SW 1271 (cell line): ENCODE data around the gene AGAP1.

Source experiments
- DNase-seq, 2 experiments: peaks; one replicate each; lab custom pipeline; 2025; lab: John Stamatoyannopoulos, UW

The AGAP1 gene

DNA sequence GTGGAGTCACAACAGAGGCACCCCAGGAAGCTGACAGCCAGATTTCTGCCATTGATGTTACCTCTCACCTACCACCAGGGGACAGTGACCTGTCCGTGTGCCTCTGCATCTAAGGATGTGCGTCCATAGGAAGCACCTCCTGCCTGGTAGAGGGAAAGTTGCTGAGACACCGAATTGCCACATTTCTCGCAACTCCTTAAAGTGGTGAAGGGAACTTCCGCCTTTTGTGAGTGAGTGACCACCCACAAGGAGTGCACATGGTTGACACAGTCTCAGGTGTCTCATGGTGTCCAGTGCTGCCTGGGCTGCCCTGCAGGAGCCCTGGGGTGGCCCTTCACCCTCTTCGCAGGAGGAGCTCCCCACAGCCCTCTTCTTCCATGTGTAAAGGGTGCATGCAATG, 472.6 kb downstream of the AGAP1 start:
- DNase-seq = no peak

- DNase-seq = no peak
These were observed 473.3 kb downstream of the AGAP1 start for GRCh38 chr2:235966932-235967757.

DNA sequence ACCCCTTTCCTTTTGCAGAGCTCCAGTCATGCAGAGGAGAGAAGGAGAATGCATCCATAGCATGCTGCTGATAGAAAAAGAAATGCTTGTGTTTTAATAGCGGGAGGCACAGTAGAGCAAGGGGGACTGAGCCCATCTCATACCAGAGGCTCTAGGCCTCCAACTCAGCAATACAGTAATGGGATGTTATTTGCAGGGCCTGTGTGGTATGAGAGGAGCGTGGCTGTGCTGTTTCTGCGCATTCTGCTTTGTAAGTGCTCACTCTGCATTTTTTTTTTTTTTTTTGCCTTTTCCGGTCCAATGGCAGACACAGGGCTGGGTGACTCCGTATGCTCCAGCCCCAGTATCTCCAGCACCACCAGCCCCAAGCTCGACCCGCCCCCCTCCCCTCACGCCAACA, 474.3 kb downstream of the AGAP1 start:
- no peak for DNase-seq

GRCh38 chr2:235968616-235969324, 474.9 kb downstream of the AGAP1 start:
- DNase-seq = no peak

GRCh38 chr2:235970204-235971040, 476.6 kb downstream of the AGAP1 start:
- DNase-seq = no peak

- DNase-seq = no peak
These were observed 482.7 kb downstream of the AGAP1 start for GRCh38 chr2:235976516-235976915.

- DNase-seq = no peak
These were observed 483.1 kb downstream of the AGAP1 start for GRCh38 chr2:235976956-235977355.

DNA sequence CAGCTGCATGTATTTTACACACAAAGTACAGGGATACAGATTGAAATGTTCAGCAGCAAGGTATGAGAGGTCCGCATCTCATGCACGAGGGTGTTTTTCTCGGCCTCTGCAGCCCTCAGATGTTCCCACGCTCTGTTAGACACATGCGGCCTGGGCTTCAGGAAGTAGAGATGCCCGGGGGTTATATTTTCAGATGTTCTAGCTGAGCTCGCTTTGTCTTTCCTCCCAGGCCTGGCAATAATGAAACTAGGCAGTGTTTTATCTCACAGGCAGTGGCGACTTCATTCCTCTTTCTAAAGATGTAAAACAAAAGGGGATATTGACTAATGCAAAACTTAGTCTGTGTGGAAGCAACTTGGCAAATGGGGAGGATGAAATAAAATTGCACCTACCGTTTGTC, 483.6 kb downstream of the AGAP1 start:
- no peak for DNase-seq

GRCh38 chr2:235978022-235978421, 484.2 kb downstream of the AGAP1 start:
- DNase-seq = no peak

GRCh38 chr2:235979037-235979436, 485.2 kb downstream of the AGAP1 start:
- DNase-seq = no peak

- DNase-seq = no peak
These were observed 486.1 kb downstream of the AGAP1 start for GRCh38 chr2:235979753-235980435.

DNA sequence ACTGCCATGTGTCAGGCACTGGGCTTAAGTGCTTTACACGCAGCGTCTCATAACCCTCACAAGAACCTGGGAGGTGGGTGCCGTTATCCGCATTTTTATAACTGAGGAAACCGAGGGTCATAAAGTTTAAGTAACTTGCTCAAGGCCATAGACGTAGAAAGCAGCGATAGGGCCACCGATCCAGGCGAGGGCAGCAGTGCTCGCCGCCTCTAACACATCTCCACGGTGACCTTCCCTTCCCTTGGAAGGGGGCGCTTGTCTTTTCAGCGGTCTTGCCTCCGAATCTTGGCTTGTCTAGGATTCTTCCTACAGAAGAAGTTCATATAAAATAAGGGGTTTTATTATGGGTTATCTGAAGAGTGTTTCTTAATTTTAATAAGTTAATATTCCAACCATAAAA, 487.8 kb downstream of the AGAP1 start:
- DNase-seq = no peak

GRCh38 chr2:235983016-235983415, 489.2 kb downstream of the AGAP1 start:
- DNase-seq = no peak

DNA sequence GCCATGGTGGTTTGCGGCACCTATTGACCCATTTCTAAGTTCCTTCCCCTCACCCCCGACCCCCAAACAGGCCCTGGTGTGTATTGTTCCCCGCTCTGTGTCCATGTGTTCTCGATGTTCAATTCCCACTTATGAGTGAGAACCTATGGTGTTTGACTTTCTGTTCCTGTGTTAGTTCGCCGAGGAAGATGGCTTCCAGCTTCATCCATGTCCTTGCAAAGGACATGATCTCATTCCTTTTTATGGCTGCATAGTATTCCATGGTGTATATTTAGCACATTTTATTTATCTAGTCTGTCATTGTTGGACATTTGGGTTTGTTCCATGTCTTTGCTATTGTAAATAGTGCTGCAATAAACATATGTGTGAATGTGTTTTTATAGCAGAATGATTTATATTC, 490.7 kb downstream of the AGAP1 start:
- DNase-seq = no peak

DNA sequence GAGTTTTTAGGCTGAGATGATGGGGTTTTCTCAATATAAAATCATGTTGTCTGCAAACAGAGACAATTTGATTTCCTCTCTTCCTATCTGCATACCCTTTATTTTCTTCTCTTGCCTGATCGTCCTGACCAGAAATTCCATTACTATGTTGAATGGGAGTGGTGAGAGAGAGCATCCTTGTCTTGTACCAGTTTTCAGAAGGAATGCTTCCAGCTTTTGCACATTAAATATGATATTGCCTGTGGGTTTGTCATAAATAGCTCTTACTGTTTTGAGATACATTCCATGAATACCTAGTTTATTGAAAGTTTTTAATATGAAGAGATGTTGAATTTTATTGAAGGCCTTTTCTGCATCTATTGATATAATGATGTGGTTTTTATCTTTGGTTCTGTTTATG, 492.5 kb downstream of the AGAP1 start:
- no peak for DNase-seq

- DNase-seq = no peak
These were observed 494.6 kb downstream of the AGAP1 start for GRCh38 chr2:235988271-235989015.

- DNase-seq = no peak
These were observed 495.7 kb downstream of the AGAP1 start for GRCh38 chr2:235989591-235989990.

DNA sequence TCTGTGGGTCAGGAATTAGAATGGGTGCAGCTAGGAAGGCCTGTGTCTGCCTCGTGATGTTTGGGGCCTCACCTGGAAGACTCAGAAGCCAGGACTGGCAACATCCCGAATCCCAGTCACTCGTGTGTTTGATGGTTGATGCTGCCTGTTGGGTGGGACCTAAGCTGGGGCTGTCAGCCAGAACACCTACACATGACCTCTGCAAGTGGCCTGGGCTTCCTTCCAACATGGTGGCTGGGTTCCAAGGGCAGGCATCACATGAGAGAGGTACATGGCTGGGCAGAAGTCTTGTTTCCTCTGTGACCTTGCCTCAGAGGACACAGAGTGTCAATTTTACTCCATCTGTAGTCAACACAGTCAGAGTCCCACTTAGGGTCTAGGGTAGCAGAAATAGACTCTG, 496.5 kb downstream of the AGAP1 start:
- no peak for DNase-seq

DNA sequence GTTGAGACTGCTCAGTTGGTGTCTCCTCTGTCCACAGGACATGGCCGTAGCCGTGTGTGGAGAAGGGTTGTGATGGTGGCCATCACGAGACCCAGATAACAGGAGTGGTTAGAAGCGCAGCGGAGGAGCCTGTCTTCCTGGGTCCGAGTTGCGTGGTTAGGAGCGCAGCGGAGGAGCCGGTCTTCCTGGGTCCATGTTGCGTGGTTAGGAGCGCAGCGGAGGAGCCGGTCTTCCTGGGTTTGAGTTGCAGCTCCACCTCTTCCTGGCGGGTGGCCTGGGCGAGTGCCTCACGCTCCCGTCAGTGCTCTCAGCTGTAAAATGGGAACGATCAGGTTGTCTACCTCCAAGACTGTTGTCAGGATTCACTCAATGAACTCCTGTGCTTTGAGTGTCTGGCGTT, 498.2 kb downstream of the AGAP1 start:
- DNase-seq = no peak

DNA sequence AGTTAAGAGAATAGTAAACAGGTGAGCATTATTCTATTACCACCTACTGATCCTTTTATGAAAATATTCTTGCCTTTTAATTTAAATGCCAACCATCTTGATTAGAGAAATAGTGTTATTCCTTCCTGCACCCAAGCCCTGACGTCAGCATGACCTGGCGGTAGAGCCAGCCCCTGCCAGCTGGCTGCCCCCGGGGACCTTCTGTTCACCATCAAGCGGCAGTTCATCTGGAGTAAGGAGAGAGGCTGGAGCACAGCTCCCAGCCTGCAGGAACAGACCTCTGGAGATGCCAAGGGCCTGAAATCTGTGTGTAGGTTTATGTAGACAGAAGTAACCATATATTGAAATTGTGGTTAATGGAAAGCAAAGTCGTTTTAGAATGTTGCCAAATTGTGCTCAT, 502.6 kb downstream of the AGAP1 start:
- no peak for DNase-seq

DNA sequence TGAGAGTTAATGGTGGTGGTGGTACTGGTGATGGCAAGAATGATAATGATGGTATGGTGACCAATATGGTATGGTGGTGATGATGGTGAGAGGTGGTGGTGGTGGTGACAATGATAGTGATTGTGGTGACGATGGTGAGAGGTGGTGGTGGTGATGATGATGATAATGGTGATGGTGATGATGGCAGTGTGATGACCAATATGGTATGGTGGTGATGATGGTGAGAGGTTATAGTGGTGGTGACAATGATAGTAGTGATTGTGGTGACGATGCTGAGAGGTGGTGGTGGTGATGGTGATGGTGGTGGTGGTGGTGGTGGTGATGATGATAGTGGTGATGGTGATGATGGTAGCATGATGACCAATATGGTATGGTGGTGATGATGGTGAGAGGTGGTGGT, 505.2 kb downstream of the AGAP1 start:
- DNase-seq = no peak
